Natural killer cell treated with Interleukin-12 subunit alpha and Interleukin-12 subunit beta and Interleukin-15 and Interleukin-18, amount 100 ng/mL, for 72 hours (primary cell): ENCODE data around the gene TNFSF15. TPM values are rescaled to one million over a fixed set of nuclear protein-coding genes. Genes with fewer than 3 reads are reported as not detected.

Experiments
- ATAC-seq, 2 donors: fragments of 150-1000 bp; cut with Tn5 transposase in 1 of 2; sonication (Bioruptor Pico), chemical (Tn5 transposase) in 1 of 2; 2 replicates each; pipeline ENCODE4 v1.10.0; 2021
- DNase-seq: peaks from one replicate; pipeline ENCODE4 v3.0.0; 2022; ENCODE audit warnings: low spot score
- H3K27ac Mint-ChIP-seq, 2 donors: 1 replicate in 1 of 2; 2 replicates in 1 of 2; pipeline ENCODE4 v1.8.0; 2022; ENCODE audit warnings: mixed read lengths in 2 of 2, mild to moderate bottlenecking in 1 of 2, moderate library complexity in 1 of 2
- H3K27me3 Mint-ChIP-seq, 2 donors: 1 replicate in 1 of 2; 2 replicates in 1 of 2; pipeline ENCODE4 v1.8.0; 2022; ENCODE audit warnings: mixed read lengths in 2 of 2
- H3K36me3 Mint-ChIP-seq: one replicate; pipeline ENCODE4 v1.8.0; 2022; ENCODE audit warnings: mixed read lengths
- H3K4me1 Mint-ChIP-seq, 2 donors: 1 replicate in 1 of 2; 2 replicates in 1 of 2; pipeline ENCODE4 v1.8.0; 2022; ENCODE audit warnings: low read depth in 2 of 2, mixed read lengths in 2 of 2, mild to moderate bottlenecking in 1 of 2
- H3K4me3 Mint-ChIP-seq: one replicate; pipeline ENCODE4 v1.8.0; 2022; ENCODE audit warnings: mixed read lengths
- H3K9me3 Mint-ChIP-seq: 2 replicates; pipeline ENCODE4 v1.8.0; 2022; ENCODE audit warnings: mixed read lengths
- total RNA-seq, 2 donors: library from RNA; stranded (reverse); gene quantifications; one replicate each; pipeline ENCODE4 v1.2.3, GENCODE V29; 2022

Gene TNFSF15
- total RNA-seq, 2 donors from 2014 or later, result 0.08 TPM; not detected in 1

- peaks cover 9 to 12% of the 10 kb centered on the region in 2 donors for H3K4me1 Mint-ChIP-seq
- peaks cover 4% of the 10 kb centered on the region for H3K36me3 Mint-ChIP-seq
- peaks cover 7% of the 10 kb centered on the region in 2 donors for H3K27me3 Mint-ChIP-seq
- H3K27ac Mint-ChIP-seq, result no peak overlapping the region
- no peaks in the 10 kb centered on the region for H3K9me3 Mint-ChIP-seq
- DNase-seq, result no peak
- no peak overlapping the region for H3K4me3 Mint-ChIP-seq
- ATAC-seq, result peak in 1 of 2 donors; percentile 31
Measured at GRCh38 chr9:114813717-114814418, 8.0 kb upstream of the TNFSF15 start.

- Mint-ChIP-seq H3K27me3 (peaks cover 9 to 11% of the 10 kb centered on the region in 2 donors), H3K4me1 (peaks cover 9 to 12% of the 10 kb centered on the region in 2 donors), H3K9me3 (no peaks in the 10 kb centered on the region), H3K4me3 (no peak overlapping the region), H3K36me3 (peaks cover 4% of the 10 kb centered on the region), H3K27ac (no peak overlapping the region)
- DNase-seq (no peak), ATAC-seq (no peak)
Measured at GRCh38 chr9:114811966-114812636, 6.3 kb upstream of the TNFSF15 start.

DNA sequence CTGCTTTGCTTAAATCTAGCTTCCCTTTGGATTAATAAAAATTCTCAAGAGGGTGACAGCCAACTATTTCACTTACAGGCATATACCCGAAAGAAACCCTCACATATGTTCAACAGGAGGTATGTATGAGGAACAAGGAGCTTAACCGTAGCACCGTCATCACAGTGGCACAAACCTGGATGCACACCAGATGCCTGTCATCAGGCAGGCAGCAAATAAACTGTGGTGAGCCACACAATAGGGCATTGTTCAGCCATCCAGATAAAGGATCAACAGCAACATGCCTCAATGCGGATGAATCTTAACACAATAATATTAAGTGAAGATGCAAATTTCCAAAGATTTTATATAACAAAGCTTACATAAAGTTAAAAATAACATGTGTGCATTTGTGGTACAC is 5.5 kb upstream of the TNFSF15 start:
- H3K9me3 Mint-ChIP-seq, result no peaks in the 10 kb centered on the region
- H3K4me3 Mint-ChIP-seq, result no peak overlapping the region
- peaks cover 9 to 11% of the 10 kb centered on the region in 2 donors for H3K27me3 Mint-ChIP-seq
- H3K4me1 Mint-ChIP-seq, result peaks cover 12 to 17% of the 10 kb centered on the region in 2 donors
- no peak for ATAC-seq
- peaks cover 4% of the 10 kb centered on the region for H3K36me3 Mint-ChIP-seq
- no peak overlapping the region for H3K27ac Mint-ChIP-seq
- no peak for DNase-seq

DNA sequence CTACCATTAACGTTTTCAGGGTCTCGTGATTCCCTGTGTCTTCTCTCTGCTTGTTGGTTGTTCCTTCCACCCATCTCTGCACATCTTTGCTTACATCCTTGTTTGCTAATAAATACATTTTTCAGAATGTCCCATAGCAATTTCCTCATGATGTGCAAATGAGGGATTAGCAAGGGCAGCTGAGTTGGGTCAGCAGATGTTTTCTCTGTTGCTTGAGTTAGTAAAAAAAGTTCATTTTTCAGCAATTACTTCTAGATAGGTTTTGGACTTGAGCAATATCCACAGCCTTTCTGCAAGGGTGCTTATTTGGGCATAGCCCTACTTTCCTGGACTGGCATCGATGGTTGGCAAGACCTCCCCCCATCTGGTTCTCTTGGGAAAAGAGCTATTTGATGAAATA is 4.8 kb upstream of the TNFSF15 start:
- ATAC-seq (no peak), DNase-seq (no peak)
- H3K9me3 Mint-ChIP-seq, result no peaks in the 10 kb centered on the region
- H3K4me1 Mint-ChIP-seq, result peaks cover 19 to 23% of the 10 kb centered on the region in 2 donors
- H3K27me3 Mint-ChIP-seq, result peaks cover 9 to 11% of the 10 kb centered on the region in 2 donors
- H3K36me3 Mint-ChIP-seq, result peaks cover 4% of the 10 kb centered on the region
- H3K27ac Mint-ChIP-seq, result no peak overlapping the region
- H3K4me3 Mint-ChIP-seq, result no peak overlapping the region

DNA sequence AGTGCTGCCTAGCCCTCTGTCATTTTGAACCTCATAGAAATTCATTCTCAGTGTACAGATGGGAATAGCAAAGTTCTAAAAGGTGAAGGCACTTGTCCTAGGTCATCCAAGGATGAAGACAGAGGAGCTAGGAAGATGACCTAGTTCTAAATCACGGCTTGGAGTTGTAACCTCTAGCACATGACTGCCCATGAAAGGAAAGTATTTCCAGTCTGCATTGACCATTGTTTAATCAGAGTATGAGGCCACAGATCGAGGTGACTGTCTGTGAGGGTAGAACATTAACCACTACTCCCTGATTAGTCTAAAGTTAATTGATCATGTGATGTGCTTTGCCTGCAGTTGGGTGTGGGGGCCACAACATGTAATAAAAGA is 674 bp upstream of the TNFSF15 start:
- peak overlapping the region; percentile 9 for H3K4me3 Mint-ChIP-seq
- ATAC-seq (peak in 1 of 2 donors; percentile 31), DNase-seq (no peak)
- peaks cover 11 to 15% of the 10 kb centered on the region in 2 donors for H3K4me1 Mint-ChIP-seq
- H3K27me3 Mint-ChIP-seq, result peaks cover 9 to 12% of the 10 kb centered on the region in 2 donors
- no peak overlapping the region for H3K27ac Mint-ChIP-seq
- H3K36me3 Mint-ChIP-seq, result no peaks in the 10 kb centered on the region
- H3K9me3 Mint-ChIP-seq, result no peaks in the 10 kb centered on the region

GRCh38 chr9:114804505-114804904 is 1.3 kb downstream of the TNFSF15 start:
- Mint-ChIP-seq H3K27me3 (peaks cover 8 to 14% of the 10 kb centered on the region in 2 donors), H3K4me3 (no peak overlapping the region), H3K9me3 (no peaks in the 10 kb centered on the region), H3K4me1 (peaks cover 11 to 15% of the 10 kb centered on the region in 2 donors), H3K27ac (no peak overlapping the region), H3K36me3 (no peaks in the 10 kb centered on the region)
- no peak for ATAC-seq
- no peak for DNase-seq

- H3K27me3 Mint-ChIP-seq, result peaks cover 0 to 10% of the 10 kb centered on the region in 2 donors
- H3K4me1 Mint-ChIP-seq, result peaks cover 11 to 15% of the 10 kb centered on the region in 2 donors
- no peaks in the 10 kb centered on the region for H3K9me3 Mint-ChIP-seq
- no peak overlapping the region for H3K27ac Mint-ChIP-seq
- H3K36me3 Mint-ChIP-seq, result no peaks in the 10 kb centered on the region
- H3K4me3 Mint-ChIP-seq, result no peak overlapping the region
- no peak for DNase-seq
- ATAC-seq, result no peak
Measured at GRCh38 chr9:114803479-114804265, 2.2 kb downstream of the TNFSF15 start.

- H3K4me1 Mint-ChIP-seq, result peaks cover 0 to 5% of the 10 kb centered on the region in 2 donors
- H3K27ac Mint-ChIP-seq, result no peak overlapping the region
- no peak for ATAC-seq
- no peak for DNase-seq
- no peaks in the 10 kb centered on the region for H3K36me3 Mint-ChIP-seq
- H3K27me3 Mint-ChIP-seq, result peaks cover 0 to 7% of the 10 kb centered on the region in 2 donors
- H3K4me3 Mint-ChIP-seq, result no peak overlapping the region
- H3K9me3 Mint-ChIP-seq, result no peaks in the 10 kb centered on the region
Measured at GRCh38 chr9:114799925-114800324, 5.9 kb downstream of the TNFSF15 start.

GRCh38 chr9:114799441-114799840 is 6.4 kb downstream of the TNFSF15 start:
- Mint-ChIP-seq H3K27ac (no peak overlapping the region), H3K9me3 (no peaks in the 10 kb centered on the region), H3K27me3 (peaks cover 0 to 11% of the 10 kb centered on the region in 2 donors), H3K4me3 (no peak overlapping the region), H3K36me3 (no peaks in the 10 kb centered on the region), H3K4me1 (peaks cover 0 to 5% of the 10 kb centered on the region in 2 donors)
- ATAC-seq (no peak), DNase-seq (no peak)

GRCh38 chr9:114798780-114799427 is 6.9 kb downstream of the TNFSF15 start:
- Mint-ChIP-seq H3K27me3 (peaks cover 0 to 10% of the 10 kb centered on the region in 2 donors), H3K4me1 (peaks cover 0 to 4% of the 10 kb centered on the region in 2 donors), H3K27ac (no peak overlapping the region), H3K9me3 (no peaks in the 10 kb centered on the region), H3K4me3 (no peak overlapping the region), H3K36me3 (no peaks in the 10 kb centered on the region)
- ATAC-seq (no peak), DNase-seq (no peak)

- Mint-ChIP-seq H3K27ac (no peak overlapping the region), H3K4me1 (no peaks in the 10 kb centered on the region), H3K9me3 (no peaks in the 10 kb centered on the region), H3K36me3 (no peaks in the 10 kb centered on the region), H3K27me3 (peaks cover 0 to 9% of the 10 kb centered on the region in 2 donors), H3K4me3 (no peak overlapping the region)
- DNase-seq (no peak), ATAC-seq (no peak)
Measured at GRCh38 chr9:114798101-114798500, 7.7 kb downstream of the TNFSF15 start.

- DNase-seq (no peak), ATAC-seq (no peak)
- no peak overlapping the region for H3K27ac Mint-ChIP-seq
- H3K4me1 Mint-ChIP-seq, result no peaks in the 10 kb centered on the region
- no peak overlapping the region for H3K4me3 Mint-ChIP-seq
- peaks cover 0 to 7% of the 10 kb centered on the region in 2 donors for H3K27me3 Mint-ChIP-seq
- H3K9me3 Mint-ChIP-seq, result no peaks in the 10 kb centered on the region
- H3K36me3 Mint-ChIP-seq, result no peaks in the 10 kb centered on the region
Measured at GRCh38 chr9:114792396-114792795, 13.4 kb downstream of the TNFSF15 start.

DNA sequence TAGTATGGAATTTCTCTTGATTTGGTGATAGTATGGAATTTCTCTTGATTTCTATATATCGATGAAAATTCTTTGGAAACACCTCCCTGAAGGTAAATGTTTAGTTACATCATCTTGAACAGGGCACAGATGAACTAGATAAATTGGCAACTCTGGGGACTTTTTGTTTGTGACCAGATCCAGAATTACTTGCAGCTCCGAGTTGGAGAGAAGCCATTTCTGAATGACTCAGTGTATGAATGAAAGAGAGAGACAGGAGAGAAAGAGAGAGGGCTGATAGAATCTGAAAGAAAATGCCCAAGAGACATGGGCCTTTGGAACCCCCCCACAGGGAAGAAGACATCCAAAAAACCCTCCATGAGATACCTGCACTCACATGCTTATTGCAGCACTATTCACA is 14.1 kb downstream of the TNFSF15 start:
- Mint-ChIP-seq H3K27me3 (peaks cover 0 to 7% of the 10 kb centered on the region in 2 donors), H3K27ac (no peak overlapping the region), H3K36me3 (no peaks in the 10 kb centered on the region), H3K4me1 (no peaks in the 10 kb centered on the region), H3K4me3 (no peak overlapping the region), H3K9me3 (no peaks in the 10 kb centered on the region)
- DNase-seq, result no peak
- no peak for ATAC-seq
